Ishikawa (cell line): ENCODE results near the gene LRGUK.

Experiments used
- CEBPB ChIP-seq: IDR thresholded peaks from 2 replicates; pipeline ENCODE4 v1.6.1; 2012
- CREB1 ChIP-seq: IDR thresholded peaks from 2 replicates; pipeline ENCODE4 v1.6.1; 2012; ENCODE audit warnings: low read depth
- EGR1 ChIP-seq: IDR thresholded peaks from 2 replicates; pipeline ENCODE4 v1.6.1; 2012
- EP300 ChIP-seq: IDR thresholded peaks from 2 replicates; pipeline ENCODE4 v1.6.1; 2012; ENCODE audit warnings: borderline replicate concordance
- FOXM1 ChIP-seq: IDR thresholded peaks from 2 replicates; pipeline ENCODE4 v1.6.1; 2012; ENCODE audit warnings: low read depth, borderline replicate concordance
- NFIC ChIP-seq: IDR thresholded peaks from 2 replicates; pipeline ENCODE4 v1.6.1; 2012
- RAD21 ChIP-seq: IDR thresholded peaks from 2 replicates; pipeline ENCODE4 v1.6.1; 2012; ENCODE audit warnings: low read depth
- TAF1 ChIP-seq: IDR thresholded peaks from 2 replicates; pipeline ENCODE4 v1.6.1; 2012; ENCODE audit warnings: low read depth, mild to moderate bottlenecking
- TCF12 ChIP-seq: IDR thresholded peaks from 2 replicates; pipeline ENCODE4 v1.6.1; 2012; ENCODE audit warnings: low read depth
- TEAD4 ChIP-seq: IDR thresholded peaks from 2 replicates; pipeline ENCODE4 v1.6.1; 2012
- YY1 ChIP-seq: IDR thresholded peaks from 2 replicates; pipeline ENCODE4 v1.6.1; 2012; ENCODE audit warnings: low read depth
- ZBTB7A ChIP-seq: IDR thresholded peaks from 2 replicates; pipeline ENCODE4 v1.6.1; 2012; ENCODE audit warnings: low read depth
- TF ChIP-seq, protein P1 (sequence below): IDR thresholded peaks from 2 replicates; pipeline ENCODE4 v1.6.1; 2012
- TF ChIP-seq, protein P2 (sequence below): IDR thresholded peaks from 2 replicates; pipeline ENCODE4 v1.6.1; 2012; ENCODE audit warnings: low read depth, mild to moderate bottlenecking
- TF ChIP-seq, protein P3 (sequence below): IDR thresholded peaks from 2 replicates; pipeline ENCODE4 v1.6.1; 2012

Gene LRGUK

DNA sequence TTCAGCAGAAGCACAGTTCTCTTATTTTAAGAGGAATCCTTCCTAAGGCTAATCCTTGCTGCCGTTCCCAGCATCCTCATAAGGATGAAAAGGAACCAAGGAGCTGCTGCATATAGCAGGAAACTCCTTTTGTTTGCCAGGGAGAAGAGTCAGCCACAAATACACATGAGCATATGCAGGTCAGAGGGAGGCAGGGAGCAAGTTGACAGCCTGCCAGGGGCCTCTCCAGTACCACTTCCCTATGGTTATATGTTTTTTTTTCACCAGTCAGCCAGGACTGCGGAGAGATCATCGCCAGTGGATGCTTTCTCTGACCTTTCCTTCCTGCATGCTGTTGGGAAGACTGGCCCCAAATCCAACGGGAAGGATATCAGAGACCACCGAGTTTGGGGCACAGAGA is 149.8 kb downstream of the LRGUK start:
- TF ChIP-seq EGR1, result no peak
- TF ChIP-seq, protein P1, sequence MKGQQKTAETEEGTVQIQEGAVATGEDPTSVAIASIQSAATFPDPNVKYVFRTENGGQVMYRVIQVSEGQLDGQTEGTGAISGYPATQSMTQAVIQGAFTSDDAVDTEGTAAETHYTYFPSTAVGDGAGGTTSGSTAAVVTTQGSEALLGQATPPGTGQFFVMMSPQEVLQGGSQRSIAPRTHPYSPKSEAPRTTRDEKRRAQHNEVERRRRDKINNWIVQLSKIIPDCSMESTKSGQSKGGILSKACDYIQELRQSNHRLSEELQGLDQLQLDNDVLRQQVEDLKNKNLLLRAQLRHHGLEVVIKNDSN, result no peak
- no peak for TF ChIP-seq ZBTB7A
- no peak for TF ChIP-seq TAF1
- no peak for TF ChIP-seq CEBPB
- TF ChIP-seq TEAD4, result no peak
- no peak for TF ChIP-seq FOXM1
- TF ChIP-seq, protein P2, sequence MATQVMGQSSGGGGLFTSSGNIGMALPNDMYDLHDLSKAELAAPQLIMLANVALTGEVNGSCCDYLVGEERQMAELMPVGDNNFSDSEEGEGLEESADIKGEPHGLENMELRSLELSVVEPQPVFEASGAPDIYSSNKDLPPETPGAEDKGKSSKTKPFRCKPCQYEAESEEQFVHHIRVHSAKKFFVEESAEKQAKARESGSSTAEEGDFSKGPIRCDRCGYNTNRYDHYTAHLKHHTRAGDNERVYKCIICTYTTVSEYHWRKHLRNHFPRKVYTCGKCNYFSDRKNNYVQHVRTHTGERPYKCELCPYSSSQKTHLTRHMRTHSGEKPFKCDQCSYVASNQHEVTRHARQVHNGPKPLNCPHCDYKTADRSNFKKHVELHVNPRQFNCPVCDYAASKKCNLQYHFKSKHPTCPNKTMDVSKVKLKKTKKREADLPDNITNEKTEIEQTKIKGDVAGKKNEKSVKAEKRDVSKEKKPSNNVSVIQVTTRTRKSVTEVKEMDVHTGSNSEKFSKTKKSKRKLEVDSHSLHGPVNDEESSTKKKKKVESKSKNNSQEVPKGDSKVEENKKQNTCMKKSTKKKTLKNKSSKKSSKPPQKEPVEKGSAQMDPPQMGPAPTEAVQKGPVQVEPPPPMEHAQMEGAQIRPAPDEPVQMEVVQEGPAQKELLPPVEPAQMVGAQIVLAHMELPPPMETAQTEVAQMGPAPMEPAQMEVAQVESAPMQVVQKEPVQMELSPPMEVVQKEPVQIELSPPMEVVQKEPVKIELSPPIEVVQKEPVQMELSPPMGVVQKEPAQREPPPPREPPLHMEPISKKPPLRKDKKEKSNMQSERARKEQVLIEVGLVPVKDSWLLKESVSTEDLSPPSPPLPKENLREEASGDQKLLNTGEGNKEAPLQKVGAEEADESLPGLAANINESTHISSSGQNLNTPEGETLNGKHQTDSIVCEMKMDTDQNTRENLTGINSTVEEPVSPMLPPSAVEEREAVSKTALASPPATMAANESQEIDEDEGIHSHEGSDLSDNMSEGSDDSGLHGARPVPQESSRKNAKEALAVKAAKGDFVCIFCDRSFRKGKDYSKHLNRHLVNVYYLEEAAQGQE, result no peak
- no peak for TF ChIP-seq EP300
- TF ChIP-seq, protein P3, sequence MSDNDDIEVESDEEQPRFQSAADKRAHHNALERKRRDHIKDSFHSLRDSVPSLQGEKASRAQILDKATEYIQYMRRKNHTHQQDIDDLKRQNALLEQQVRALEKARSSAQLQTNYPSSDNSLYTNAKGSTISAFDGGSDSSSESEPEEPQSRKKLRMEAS, result no peak
- TF ChIP-seq CREB1, result no peak
- no peak for TF ChIP-seq NFIC
- no peak for TF ChIP-seq RAD21
- no peak for TF ChIP-seq YY1

DNA sequence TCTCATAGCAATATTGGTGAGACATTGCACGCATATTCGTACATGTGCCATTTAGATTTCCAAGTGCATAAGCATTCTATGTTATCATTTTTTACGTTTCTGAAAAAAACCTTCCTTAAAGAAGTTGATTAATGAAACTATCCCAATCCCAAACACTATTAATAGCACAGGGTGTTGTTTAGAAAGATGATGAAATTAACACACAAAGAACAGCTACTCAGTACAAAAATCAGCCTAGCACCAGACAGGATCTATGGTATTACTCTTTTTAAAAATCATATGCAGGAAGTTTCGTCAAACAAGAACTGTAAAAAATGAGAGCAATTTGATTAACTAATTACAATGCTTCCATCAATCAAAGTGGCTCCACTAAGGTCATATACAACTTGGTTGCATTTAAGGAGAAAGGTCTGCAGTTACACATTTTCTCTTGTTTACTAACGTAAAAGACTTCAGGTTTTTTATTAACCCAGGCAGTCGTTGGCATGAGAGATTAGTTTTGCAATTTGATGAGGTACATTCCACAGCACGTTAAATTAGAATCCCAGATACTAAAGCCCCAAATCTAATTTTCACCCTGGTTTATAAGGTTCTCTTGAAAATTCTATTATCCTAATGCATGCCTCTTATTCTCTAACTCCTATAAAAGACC is 151.5 kb downstream of the LRGUK start:
- TF ChIP-seq TCF12 (no peak), TEAD4 (no peak)
- TF ChIP-seq, protein P1, result no peak

DNA sequence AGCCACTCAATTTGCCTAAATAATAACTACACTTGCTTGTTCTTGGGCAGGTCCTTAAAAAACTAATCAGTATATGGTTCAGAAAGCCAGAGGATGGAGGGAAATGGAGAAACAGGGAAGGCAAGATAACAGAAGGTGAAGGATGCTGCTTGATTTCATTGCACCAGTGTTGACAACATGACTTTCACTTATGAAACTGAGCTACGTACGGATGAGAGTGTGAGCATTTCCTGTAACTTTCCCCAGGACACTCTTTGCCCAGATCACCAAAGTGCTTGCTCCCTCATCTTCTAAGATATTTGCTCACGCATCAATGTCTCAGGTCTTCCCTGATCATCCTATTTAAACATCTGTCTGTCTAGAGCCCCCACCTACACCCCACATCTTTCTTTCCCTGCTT is 152.2 kb downstream of the LRGUK start:
- TF ChIP-seq TCF12, result no peak
- no peak for TF ChIP-seq EP300
- no peak for TF ChIP-seq ZBTB7A
- TF ChIP-seq YY1, result no peak
- TF ChIP-seq, protein P3, result no peak
- TF ChIP-seq, protein P2, result no peak
- TF ChIP-seq CREB1, result no peak
- no peak for TF ChIP-seq NFIC
- no peak for TF ChIP-seq TAF1
- no peak for TF ChIP-seq RAD21
- TF ChIP-seq FOXM1, result no peak
- TF ChIP-seq, protein P1, result no peak
- TF ChIP-seq TEAD4, result no peak
- TF ChIP-seq EGR1, result no peak
- TF ChIP-seq CEBPB, result no peak

DNA sequence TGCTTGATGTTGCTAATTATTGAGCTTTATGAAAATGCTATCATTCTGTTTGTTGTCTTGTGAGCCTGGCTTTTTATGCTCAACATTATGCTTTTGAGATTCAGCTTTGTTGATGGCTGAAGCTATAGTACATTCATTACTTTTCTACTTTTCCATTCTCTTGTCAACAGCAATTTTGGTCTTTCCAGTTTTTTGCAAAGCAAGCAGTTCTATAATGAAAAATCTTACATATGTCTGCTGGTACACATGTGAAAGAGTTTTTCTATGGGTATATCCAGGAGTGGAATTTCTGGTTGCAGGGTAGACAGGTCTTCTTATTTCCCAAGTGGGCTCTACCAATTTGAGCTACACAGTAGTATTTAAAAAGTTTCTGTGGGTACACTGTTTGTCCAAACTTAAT is 152.8 kb downstream of the LRGUK start:
- TF ChIP-seq TEAD4 (no peak), TCF12 (no peak), FOXM1 (no peak), EGR1 (no peak), ZBTB7A (no peak), NFIC (no peak)

DNA sequence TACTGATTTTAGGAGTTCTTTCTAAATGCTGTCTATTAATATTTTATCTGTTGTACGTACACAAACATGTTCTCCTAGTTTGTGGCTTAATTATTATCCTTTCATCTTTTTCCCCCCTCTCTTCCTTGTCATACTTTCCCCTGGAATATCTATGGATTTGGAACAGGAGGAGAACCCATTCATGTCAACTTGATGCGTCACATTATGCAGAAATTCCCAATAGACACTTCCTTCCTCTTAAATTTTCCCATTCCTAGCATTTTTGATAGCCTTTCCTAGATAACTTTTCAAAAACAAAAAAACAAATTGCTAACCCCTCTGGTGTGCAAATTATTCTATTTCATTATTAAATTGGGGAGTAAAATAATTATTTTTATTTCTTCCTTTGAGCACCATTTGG is 153.4 kb downstream of the LRGUK start:
- no peak for TF ChIP-seq NFIC
- no peak for TF ChIP-seq FOXM1
- no peak for TF ChIP-seq YY1
- no peak for TF ChIP-seq TEAD4
- TF ChIP-seq, protein P3, result no peak
- no peak for TF ChIP-seq CREB1
- TF ChIP-seq, protein P2, result no peak
- TF ChIP-seq, protein P1, result no peak
- no peak for TF ChIP-seq TCF12
- no peak for TF ChIP-seq TAF1
- TF ChIP-seq EGR1, result no peak
- TF ChIP-seq CEBPB, result no peak
- no peak for TF ChIP-seq RAD21
- TF ChIP-seq ZBTB7A, result no peak
- no peak for TF ChIP-seq EP300
